ENCODE measurements around the gene ZNF99.
"Not testable (repeated sequence)": the region's sequence is repeated elsewhere in the genome, so short reads cannot be mapped to it uniquely, and the experiment has no call there.

ZNF99 gene

DNA sequence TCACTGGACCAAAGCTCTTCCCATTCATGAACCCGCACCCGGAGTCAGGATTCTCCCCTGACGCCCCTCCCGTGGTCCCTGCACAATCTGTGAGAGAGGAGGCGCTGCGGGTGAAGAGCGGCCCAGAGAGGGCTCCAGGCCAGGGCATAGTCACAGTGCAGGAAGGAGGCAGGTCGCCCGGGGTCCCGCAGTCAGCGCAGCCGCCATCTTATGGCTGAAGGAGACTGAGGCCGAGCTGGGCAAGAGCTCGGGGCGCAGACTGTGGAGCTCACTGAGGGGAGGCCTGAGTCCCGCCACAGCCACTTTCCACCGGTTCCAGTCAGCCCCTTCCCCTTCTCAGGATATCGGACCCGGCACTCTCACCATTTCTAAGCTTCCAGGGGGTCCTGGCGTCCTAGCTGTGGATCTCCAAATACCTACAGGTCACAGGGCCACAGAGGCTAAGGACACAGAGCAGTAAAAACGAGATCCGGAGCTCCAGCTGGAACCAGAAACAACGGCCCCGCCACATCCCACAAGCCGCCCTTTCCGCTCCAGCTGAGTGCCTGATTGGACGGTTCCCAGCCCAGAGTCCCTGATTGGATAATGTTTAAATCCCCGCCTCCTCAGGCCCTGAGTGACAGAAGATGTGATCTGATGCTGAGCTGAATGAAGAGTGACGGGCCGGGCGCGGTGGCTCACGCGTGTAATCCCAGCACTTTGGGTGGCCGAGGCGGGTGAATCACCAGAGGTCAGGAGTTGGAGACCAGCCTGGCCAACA, at the start of gene ZNF99:
Gene ZNF99 (minus strand): TSS at position 501 of the 760 bp plus-strand sequence. CDS start 135 bp downstream, at position 366.
- DNase-seq = no peak

DNA sequence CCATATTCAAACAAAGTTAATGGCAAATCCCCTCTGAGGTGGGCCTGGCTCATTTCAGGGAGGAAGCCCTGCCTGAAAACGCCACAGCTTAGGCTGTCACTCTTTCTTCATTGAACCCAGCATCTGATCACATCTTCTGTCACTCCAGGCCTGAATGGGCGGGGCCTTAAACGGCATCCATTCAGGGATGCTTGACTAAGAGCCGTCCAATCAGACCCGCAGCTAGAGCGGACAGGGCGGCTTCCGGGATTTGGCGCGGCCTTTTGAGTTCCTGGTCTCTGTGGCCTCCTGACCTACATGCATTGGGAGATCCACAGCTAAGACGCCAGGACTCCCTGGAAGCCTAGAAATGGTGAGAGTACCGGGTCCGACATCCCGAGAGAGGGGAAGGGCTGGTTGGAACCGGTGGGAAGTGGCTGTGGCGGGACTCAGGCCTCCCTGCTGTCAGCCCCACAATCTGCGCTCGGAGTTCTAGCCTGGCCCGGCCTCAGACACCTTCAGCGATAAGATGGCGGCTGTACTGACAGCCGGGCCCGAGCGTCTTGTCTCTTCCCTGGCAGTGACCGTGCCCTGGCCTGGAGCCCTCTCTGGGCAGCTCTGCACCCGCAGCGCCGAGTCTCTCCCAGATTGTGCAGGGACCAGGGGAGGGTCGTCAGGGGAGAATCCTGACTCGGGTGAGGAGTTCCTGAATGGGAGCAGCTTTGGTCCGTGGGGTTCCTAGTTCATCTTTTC, 48.2 kb upstream of the ZNF99 start, which contains the start of gene ZNF723:
Gene ZNF723 (plus strand): TSS at position 261 of the 732 bp plus-strand sequence. CDS start 89 bp downstream, at position 350.
- DNase-seq = no peak

DNA sequence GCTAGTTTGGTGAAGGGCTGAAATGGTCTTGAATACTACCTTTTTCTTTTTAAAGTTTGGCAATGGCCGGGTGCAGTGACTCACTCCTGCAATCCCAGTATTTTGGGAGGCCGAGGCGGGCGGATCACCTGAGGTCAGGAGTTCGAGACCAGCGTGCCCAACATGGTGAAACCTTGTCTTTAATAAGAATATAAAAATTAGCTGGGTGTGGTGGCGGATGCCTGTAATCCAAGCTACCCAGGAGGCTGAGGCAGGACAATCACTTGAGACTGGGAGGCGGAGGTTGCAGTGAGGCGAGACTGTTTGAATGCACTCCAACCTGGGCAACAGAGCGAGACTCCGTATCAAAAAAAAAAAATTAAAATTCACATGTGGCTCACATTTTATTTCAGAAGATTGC, 47.3 kb upstream of the ZNF99 start:
- no peak for DNase-seq

DNA sequence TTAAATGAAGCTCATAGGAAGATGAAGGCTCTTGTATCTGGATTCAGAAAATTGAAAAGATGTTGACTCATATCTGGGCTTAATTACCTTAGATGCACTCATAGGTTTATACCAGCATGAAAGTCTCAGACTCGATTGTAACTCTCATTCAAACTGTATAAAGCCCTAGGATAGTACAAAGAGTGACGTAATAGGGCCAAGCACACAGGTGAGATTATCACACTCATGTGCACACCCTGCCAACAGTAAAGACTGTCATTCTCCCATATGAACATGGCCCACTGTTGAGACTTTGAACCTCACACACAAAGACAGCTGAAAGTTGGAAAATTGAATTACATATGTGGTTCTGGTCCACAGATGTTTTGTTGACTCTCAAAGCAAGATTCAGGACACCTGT, 30.2 kb upstream of the ZNF99 start:
- DNase-seq = no peak

DNA sequence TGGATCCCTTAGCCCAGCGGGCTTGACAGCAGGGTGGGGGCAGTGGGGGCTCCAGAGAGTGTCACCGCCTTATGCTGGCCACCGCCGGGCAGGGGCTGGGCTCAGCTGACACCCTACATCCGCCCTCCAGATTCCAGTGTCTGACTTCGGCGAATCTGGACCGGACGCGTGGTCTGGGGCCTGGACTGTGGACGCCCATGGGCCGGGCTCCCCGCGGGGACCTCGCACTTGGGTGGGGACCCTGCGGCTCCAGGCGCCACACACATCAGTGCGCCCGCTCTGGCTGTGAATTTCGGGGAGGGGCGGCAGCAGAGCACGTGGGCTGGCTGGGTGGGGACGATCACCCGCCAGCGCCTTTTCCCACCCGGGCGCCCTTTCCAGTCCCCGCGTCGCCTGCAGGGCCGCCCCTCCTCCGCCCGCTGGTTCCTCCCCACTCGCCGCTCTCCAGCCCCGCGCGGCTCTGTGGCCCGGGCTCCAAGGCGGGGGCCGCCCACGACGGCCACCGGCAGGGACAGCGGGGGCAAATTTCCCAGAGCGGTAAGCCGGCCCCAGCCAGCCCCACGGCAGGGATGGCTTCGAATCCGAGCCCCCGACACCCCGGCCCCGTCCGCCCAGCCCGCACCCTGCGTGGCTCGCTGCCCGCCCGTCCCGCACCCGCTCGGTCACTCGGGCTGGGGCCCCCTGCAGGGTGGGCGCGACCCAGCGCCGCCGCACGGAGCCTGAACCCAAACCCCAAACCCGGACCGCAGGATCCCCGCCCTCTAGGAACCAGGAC, 23.3 kb upstream of the ZNF99 start:
- DNase-seq = no peak

DNA sequence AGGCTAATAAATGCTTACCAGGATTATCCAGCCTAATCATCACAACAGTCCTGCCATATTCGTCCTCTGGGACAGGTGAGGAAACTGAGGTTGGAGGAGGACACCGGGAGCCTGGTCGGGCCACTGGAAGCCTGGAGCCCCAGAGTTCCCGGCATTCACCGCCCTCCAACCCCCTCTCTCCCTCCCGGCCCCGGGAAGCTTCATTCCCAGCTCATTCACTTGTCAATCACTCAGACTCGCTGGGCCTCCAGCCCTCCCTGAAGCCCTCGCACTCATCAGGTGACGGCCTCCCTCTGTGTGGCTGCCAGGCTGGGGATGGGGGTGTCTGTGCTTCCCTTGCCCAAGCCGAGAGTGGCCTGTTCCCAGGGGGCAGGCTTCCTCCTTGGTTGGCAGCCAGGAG, 22.5 kb upstream of the ZNF99 start:
- no peak for DNase-seq

DNA sequence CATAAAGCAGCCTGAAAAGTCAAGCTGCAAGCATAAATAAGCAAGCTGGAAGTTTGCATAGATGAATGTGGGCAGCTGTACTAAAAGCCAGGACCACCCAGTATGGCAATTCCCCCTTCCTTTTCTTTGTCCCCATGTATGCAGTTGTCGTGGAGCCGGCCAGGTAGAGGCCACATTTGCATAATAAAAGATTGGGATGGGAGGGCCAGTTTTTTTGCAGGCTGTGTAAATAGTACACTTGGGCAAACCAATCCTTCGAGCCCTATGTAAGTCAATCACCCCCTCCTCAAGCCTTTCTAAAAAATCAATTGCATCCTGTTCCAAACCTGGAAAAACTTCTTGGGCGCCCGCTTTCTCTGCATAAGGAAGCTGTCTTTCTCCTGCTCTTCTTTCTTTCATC, 13.1 kb upstream of the ZNF99 start:
- DNase-seq = no peak

DNA sequence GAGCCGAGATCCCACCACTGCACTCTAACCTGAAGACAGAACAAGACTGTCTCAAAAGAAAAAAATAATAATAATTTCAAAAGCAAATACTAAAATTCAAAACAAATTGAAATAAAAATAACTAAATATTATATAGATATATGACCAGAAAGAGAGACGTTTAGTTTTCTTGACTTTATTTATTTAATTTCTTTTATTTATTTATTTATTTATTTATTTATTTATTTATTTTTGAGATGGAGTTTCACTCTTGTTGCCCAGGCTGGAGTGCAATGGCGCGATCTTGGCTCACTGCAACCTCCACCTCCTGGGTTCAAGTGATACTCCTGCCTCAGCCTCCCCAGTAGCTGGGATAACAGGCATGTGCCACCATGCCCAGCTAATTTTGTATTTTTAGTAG, 8.9 kb upstream of the ZNF99 start:
- not testable (repeated sequence) for DNase-seq

DNA sequence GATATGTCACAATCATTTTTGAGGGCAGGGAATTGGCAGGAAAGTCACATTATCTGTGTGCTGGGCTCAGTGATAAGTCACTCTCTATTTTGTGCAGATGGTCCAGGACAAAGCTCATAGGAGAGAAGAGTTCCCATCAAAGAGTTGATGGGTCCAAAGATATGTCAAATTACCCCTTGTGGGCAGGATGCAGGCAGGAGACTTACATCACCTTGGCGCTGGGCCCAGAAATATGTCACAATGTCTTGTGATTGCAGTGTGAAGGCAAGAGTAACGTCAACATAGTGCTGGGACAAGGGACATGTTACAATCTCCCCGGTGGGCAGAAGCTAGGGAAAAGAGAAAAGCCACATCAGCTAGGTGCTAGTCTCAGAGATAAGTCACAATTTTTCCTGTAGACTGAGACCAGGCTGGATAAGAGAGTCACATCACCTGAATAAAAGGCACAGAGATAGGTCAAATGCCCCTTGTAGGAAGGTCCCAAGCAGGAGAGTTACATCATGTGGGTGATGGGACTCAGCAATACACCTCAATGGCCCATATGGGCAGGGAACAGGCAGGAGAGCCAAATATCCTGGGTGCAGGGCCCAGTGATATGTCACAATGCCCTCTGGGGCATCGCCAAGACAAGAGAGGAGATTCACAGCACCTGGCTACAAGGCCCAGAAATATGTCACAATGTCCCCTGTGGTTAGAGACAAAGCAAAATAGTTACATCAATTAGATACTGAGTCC, 47.9 kb downstream of the ZNF99 start:
- DNase-seq = no peak

DNA sequence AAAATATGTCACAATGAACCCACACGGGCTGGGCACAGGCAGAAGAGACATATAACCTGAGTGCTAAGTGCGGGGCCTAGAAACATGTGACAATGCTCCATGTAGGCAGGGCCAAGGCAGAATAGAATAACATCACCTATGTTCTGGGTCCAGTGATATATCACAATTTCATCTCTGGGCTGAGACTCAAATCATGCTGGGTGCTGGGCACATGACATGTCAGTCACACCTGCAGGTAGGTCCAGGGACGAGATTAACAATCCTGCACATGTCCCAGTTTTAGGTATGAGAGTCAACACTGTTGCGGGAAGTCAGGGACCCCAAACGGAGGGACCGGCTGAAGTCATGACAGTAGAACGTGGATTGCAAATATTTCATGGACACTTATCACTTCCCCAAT, 50.3 kb downstream of the ZNF99 start:
- DNase-seq = no peak

DNA sequence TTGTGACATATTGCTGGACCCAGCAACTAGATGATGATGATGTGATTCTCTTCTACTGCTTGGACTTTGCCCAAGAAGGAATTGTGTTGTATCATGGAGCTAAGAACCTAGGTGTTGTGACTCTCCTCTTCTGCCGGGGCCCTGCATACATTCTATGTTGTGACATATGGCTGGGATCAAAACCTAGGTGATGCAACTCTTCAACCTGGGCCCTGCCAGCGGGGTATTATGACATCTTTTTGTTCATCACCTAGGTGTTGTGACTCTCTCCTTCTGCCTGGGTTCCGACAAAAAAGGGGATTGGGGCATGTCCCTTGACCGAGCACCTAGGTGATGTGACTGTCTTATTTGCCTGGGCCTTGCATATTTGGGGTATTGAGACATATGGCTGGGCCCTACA, 55.7 kb downstream of the ZNF99 start:
- DNase-seq = not testable (repeated sequence)

DNA sequence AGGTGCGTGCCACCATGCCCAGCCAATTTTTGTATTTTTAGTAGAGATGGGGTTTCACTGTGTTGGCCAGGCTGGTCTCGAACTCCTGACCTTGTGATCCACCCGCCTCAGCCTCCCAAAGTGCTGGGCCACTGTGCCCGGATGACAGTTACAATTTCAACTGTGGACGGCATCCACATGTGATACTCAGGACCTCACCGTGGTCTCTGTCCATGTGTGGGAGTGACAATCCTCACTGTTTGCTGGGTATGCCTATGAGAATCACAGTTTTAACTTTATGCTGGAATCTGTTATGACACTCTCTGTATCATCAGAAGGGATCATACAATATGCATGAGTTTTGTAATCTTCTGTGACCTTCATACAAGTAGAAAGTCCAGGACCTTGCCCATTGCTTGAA, 62.4 kb downstream of the ZNF99 start:
- DNase-seq = not testable (repeated sequence)

DNA sequence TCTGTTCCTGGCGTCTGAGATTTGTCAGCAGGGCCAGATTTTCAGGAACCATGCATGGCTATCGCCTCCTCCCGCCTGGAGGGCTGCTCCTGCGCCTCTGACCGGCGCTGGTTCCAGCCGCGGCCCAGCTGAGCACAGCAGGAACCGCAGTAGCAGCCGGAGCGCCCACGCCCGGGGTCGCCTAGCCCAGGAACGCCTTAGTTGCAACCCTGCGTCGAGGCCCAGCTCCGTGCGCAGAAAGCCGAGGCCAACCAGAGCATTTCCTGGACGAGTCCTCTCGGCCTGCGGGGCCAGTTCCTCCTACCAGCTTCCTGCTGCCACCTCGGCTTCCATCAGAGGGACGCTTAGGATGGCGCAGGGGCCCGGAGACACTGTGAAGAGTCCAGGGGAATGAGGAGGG, 75.0 kb downstream of the ZNF99 start:
- DNase-seq = no peak

DNA sequence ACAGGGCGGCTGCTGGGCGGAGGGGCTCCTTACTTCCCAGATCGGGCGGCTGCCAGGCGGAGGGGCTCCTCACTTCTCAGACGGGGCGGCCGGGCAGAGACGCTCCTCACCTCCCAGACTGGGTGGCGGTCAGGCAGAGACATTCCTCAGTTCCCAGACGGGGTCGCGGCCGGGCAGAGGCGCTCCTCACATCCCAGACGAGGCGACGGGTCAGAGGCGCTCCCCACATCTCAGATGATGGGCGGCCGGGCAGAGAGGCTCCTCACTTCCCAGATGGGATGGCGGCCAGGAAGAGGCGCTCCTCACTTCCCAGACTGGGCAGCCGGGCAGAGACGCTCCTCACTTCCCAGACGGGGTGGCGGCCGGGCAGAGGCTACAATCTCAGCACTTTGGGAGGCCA, 80.9 kb downstream of the ZNF99 start:
- DNase-seq = not testable (repeated sequence)

DNA sequence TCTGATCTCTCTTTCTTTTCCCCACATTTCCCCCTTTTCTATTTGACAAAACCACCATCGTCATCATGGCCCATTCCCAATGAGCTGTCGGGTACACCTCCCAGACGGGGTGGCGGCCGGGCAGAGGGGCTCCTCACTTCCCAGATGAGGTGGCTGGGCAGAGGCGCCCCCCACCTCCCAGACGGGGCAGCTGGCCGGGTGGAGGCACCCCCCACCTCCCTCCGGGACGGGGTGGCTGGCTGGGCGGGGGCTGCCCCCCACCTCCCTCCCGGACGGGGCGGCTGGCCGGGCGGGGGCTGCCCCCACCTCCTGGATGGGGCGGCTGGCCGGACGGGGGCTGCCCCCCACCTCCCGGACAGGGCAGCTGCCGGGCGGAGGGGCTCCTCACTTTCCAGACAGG, 81.3 kb downstream of the ZNF99 start:
- DNase-seq = not testable (repeated sequence)

All from cortex of kidney (tissue), 1 donor.